Testis (tissue), 3 donors: ENCODE data around the gene AZU1. TPM values are rescaled to one million over a fixed set of nuclear protein-coding genes. Genes with fewer than 3 reads are reported as not detected.

Experiments
- DNase-seq: peaks from one replicate; pipeline ENCODE4 v3.0.0-alpha.2; 2019
- H3K27ac ChIP-seq, 2 donors: fragments of 200-600 bp; sonication (generic); one replicate each; pipeline ENCODE4 v1.5.1; 2019
- H3K27me3 ChIP-seq: fragments of 200-600 bp; sonication (generic); one replicate; pipeline ENCODE4 v1.5.1; 2019
- H3K36me3 ChIP-seq: fragments of 200-600 bp; sonication (generic); one replicate; pipeline ENCODE4 v1.5.1; 2017; ENCODE audit warnings: low read depth; ENCODE audit errors: missing control alignments
- H3K4me1 ChIP-seq: fragments of 200-600 bp; sonication (generic); one replicate; pipeline ENCODE4 v1.5.1; 2019
- H3K4me3 ChIP-seq, 2 donors: fragments of 200-600 bp; sonication (generic); one replicate each; pipeline ENCODE4 v1.5.1; 2017 to 2019
- H3K9me3 ChIP-seq: fragments of 200-600 bp; sonication (generic); one replicate; pipeline ENCODE4 v1.5.1; 2017
- POLR2A ChIP-seq: fragments of 450-650 bp; IDR thresholded peaks from one replicate; pipeline ENCODE4 v1.6.1; 2017; ENCODE audit warnings: antibody characterized with exemption, mild to moderate bottlenecking, moderate library complexity
- WGBS, 2 donors: methylation state at CpG; one replicate each; pipeline ENCODE4 v1.1.5; 2018; 5-methylcytosine and 5-hydroxymethylcytosine counted together
- intact Hi-C: fragments of 100-400 bp; cut with DNase I; formaldehyde crosslinking; loops from one replicate; pipeline ENCODE4 v1.15.1; 2023; ENCODE audit warnings: low total_unique reads
- polyA plus RNA-seq: library from polyadenylated mRNA; stranded (reverse); fragments of 350-450 nt; fragmentation: Illumina TruSeq; extraction: RNeasy Lipid Tissue Mini Kit (QIAGEN cat#74804); gene quantifications from one replicate; pipeline ENCODE4 v1.2.3, GENCODE V29; 2014; ENCODE audit warnings: low read depth, low replicate concordance; ENCODE audit not compliant: insufficient read depth
- total RNA-seq, 2 donors: library from RNA; depleted of rRNA; stranded (reverse); fragments of >200 nt; gene quantifications; one replicate each; pipeline ENCODE4 v1.2.3, GENCODE V29; 2016
- TF ChIP-seq, protein P1 (sequence below), 3 experiments: fragments of 450-650 bp in 2 of 3; fragments of 200-600 bp in 1 of 3; sonication (generic) in 1 of 3; IDR thresholded peaks; one replicate each; pipeline ENCODE4 v1.5.1; 2016 to 2019; ENCODE audit warnings: antibody characterized with exemption in 3 of 3, mild to moderate bottlenecking in 2 of 3, moderate library complexity in 1 of 3

Gene AZU1
- total and polyA plus RNA-seq, 3 donors from 2014 or later = 1.4 to 5.8 (median 5.4) TPM

- peaks cover 16% of the 10 kb centered on the region for H3K4me1 ChIP-seq
- DNase-seq = no peak
- WGBS, 2 donors = 52 to 63% methylated on average over 6 to 8 of the region's 8 CpGs
- intact Hi-C loops = no loop called here
- no peaks in the 10 kb centered on the region for H3K36me3 ChIP-seq
- TF ChIP-seq, protein P1, sequence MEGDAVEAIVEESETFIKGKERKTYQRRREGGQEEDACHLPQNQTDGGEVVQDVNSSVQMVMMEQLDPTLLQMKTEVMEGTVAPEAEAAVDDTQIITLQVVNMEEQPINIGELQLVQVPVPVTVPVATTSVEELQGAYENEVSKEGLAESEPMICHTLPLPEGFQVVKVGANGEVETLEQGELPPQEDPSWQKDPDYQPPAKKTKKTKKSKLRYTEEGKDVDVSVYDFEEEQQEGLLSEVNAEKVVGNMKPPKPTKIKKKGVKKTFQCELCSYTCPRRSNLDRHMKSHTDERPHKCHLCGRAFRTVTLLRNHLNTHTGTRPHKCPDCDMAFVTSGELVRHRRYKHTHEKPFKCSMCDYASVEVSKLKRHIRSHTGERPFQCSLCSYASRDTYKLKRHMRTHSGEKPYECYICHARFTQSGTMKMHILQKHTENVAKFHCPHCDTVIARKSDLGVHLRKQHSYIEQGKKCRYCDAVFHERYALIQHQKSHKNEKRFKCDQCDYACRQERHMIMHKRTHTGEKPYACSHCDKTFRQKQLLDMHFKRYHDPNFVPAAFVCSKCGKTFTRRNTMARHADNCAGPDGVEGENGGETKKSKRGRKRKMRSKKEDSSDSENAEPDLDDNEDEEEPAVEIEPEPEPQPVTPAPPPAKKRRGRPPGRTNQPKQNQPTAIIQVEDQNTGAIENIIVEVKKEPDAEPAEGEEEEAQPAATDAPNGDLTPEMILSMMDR (IDR thresholded peaks at IDR 0.05) = no peak
- TF ChIP-seq POLR2A = no peak
- no peaks in the 10 kb centered on the region for H3K27me3 ChIP-seq
- no peak overlapping the region for H3K4me3 ChIP-seq
- no peak overlapping the region for H3K27ac ChIP-seq
- no peaks in the 10 kb centered on the region for H3K9me3 ChIP-seq
Observed at GRCh38 chr19:791567-792305, 35.9 kb upstream of the AZU1 start.

GRCh38 chr19:792306-792885, 35.2 kb upstream of the AZU1 start:
- H3K27ac ChIP-seq = no peak overlapping the region
- intact Hi-C loops = no loop called here
- 79 to 83% methylated on average over 15 to 16 of the region's 16 CpGs for WGBS, 2 donors
- peaks cover 16% of the 10 kb centered on the region for H3K4me1 ChIP-seq
- no peak for DNase-seq
- H3K27me3 ChIP-seq = no peaks in the 10 kb centered on the region
- no peak overlapping the region for H3K4me3 ChIP-seq
- TF ChIP-seq POLR2A = no peak
- TF ChIP-seq, protein P1 (IDR thresholded peaks at IDR 0.05) = no peak
- H3K9me3 ChIP-seq = no peaks in the 10 kb centered on the region
- no peaks in the 10 kb centered on the region for H3K36me3 ChIP-seq

DNA sequence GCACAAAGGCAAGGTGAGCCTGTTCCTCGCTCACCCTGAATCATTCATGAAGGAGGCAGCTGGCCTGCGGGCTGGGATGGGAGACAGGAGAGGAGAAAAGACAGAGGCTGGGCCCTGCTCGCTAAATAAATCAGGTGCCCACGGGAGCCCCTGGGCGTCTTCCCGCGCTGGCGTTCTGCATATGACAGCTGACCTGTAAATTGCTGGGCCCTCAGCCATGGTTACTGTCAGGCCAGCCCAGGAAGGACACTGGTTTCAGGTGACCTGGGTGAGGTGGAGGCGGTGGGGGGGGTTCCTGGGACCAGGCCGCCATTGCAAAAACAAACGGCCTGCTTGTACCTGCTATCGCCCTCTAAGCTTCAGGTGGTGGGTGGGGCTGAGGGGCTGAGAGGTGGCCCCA, 33.8 kb upstream of the AZU1 start:
- TF ChIP-seq POLR2A = no peak
- TF ChIP-seq, protein P1 (IDR thresholded peaks at IDR 0.05) = no peak
- Histone ChIP-seq H3K36me3 (no peaks in the 10 kb centered on the region), H3K27me3 (no peaks in the 10 kb centered on the region), H3K9me3 (no peaks in the 10 kb centered on the region), H3K4me1 (peaks cover 15% of the 10 kb centered on the region), H3K27ac (no peak overlapping the region), H3K4me3 (no peak overlapping the region)
- DNase-seq = no peak
- 91 to 95% methylated on average over 11 to 12 of the region's 12 CpGs for WGBS, 2 donors
- intact Hi-C loops = no loop called here

- H3K27me3 ChIP-seq = no peaks in the 10 kb centered on the region
- no peak overlapping the region for H3K4me3 ChIP-seq
- WGBS, 2 donors = 78 to 80% methylated on average over 27 to 28 of the region's 28 CpGs
- no peak for DNase-seq
- intact Hi-C loops = no loop called here
- H3K27ac ChIP-seq = peak overlapping the region; percentile 3 to 90
- H3K4me1 ChIP-seq = peaks cover 26% of the 10 kb centered on the region
- no peak for TF ChIP-seq POLR2A
- TF ChIP-seq, protein P1 (IDR thresholded peaks at IDR 0.05) = no peak
- H3K9me3 ChIP-seq = no peaks in the 10 kb centered on the region
- H3K36me3 ChIP-seq = no peaks in the 10 kb centered on the region
Observed at GRCh38 chr19:795073-795611, 32.5 kb upstream of the AZU1 start.
